ENCODE data around the gene TUBB2A.
"Not testable (repeated sequence)": the region's sequence is repeated elsewhere in the genome, so short reads cannot be mapped to it uniquely, and the experiment has no call there.

DNA sequence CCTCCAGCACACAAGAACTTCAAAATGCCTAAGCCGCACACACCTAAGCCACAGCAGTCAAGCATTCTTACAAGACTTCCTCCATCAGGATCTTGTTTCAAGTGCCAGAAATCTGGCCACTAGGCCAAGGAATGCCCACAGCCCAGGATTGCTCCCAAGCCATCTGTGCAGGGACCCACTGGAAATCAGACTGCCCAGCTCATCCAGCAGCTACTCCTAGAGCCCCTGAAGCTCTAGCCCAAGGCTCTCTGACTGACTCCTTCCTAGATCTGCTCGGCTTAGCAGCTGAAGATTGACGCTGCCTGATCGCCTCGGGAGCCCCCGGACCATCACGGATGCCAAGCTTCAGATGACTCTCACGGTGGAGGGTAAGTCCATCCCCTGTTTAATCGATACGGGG, 10.7 kb upstream of the TUBB2A start:
- not testable (repeated sequence) for TF ChIP-seq CTCF (IDR thresholded peaks at IDR 0.05; ENCODE audit: insufficient read depth, low read depth, low read length); EZH2 (IDR thresholded peaks at IDR 0.05; ENCODE audit: insufficient read depth, low read length)

Data from astrocyte (in vitro differentiated cells and primary cell).